Endothelial cell of umbilical vein (primary cell): ENCODE data around the gene HES3. TPM values are rescaled to one million over a fixed set of nuclear protein-coding genes. Genes with fewer than 3 reads are reported as not detected.
"Not testable (repeated sequence)": the region's sequence is repeated elsewhere in the genome, so short reads cannot be mapped to it uniquely, and the experiment has no call there.

ENCODE experiments used
- BruUV-seq: library from RNA; stranded (reverse); fragments of 400-500 nt; replicated peaks from 2 replicates; lab custom pipeline; 2021; lab: Mats Ljungman, UMichigan
- CTCF ChIA-PET: fragments of 300-600, 350-600 bp; sonication (Branson Sonifier 250); formaldehyde crosslinking; loops from one replicate; lab custom pipeline; 2021; ENCODE audit warnings: antibody characterized with exemption, inconsistent platforms; lab: Charles Lee
- POLR2A ChIA-PET: fragments of 300-600, 350-600 bp; sonication (Branson Sonifier 250); formaldehyde crosslinking; loops from one replicate; lab custom pipeline; 2021; ENCODE audit warnings: antibody characterized with exemption, inconsistent platforms; lab: Charles Lee
- DNase-seq: peaks from one replicate; pipeline ENCODE4 v3.0.0-alpha.2; 2011; ENCODE audit warnings: low read depth, low spot score
- FAIRE-seq: peaks from 2 replicates; lab custom pipeline; 2011; peaks lifted over from hg19 to GRCh38; lab: Jason Lieb, UNC
- H2AFZ ChIP-seq: 2 replicates; pipeline ENCODE4 v1.6.0; 2012; ENCODE audit warnings: low read depth, low read length, control low read depth, inconsistent platforms
- H3K27ac ChIP-seq: 2 replicates; pipeline ENCODE4 v1.5.1; 2011; ENCODE audit warnings: low read depth, mild to moderate bottlenecking, control low read depth, low read length, moderate library complexity; ENCODE audit not compliant: insufficient read depth
- H3K27me3 ChIP-seq, 2 experiments: 2 replicates each; pipeline versions ENCODE4 v1.6.0 to v1.6.1; 2011; ENCODE audit warnings: low read length in 2 of 2, mixed read lengths in 1 of 2; ENCODE audit not compliant: control insufficient read depth in 2 of 2, insufficient read depth in 2 of 2
- H3K36me3 ChIP-seq, 2 experiments: 2 replicates in 1 of 2; 3 replicates in 1 of 2; pipeline ENCODE4 v1.5.1; 2011; ENCODE audit warnings: low read length in 2 of 2, mild to moderate bottlenecking in 1 of 2, moderate library complexity in 1 of 2; ENCODE audit not compliant: control insufficient read depth in 2 of 2, insufficient read depth in 2 of 2; ENCODE audit errors: extremely low read depth in 1 of 2
- H3K4me1 ChIP-seq: 3 replicates; pipeline ENCODE4 v1.5.1; 2011; ENCODE audit warnings: mild to moderate bottlenecking, low read length; ENCODE audit not compliant: control insufficient read depth, insufficient read depth; ENCODE audit errors: extremely low read depth
- H3K4me2 ChIP-seq: 2 replicates; pipeline ENCODE4 v1.6.1; 2011; ENCODE audit warnings: low read length, control low read depth, mixed read lengths; ENCODE audit not compliant: insufficient read depth
- H3K4me3 ChIP-seq, 3 experiments: fragments of 200-600 bp in 1 of 3; sonication (generic), shearing (Covaris generic) in 1 of 3; replicated peaks in 1 of 3; 2 replicates each; pipeline ENCODE4 v1.5.1; 2011 to 2016; ENCODE audit warnings: control low read depth in 3 of 3, low read length in 3 of 3, mild to moderate bottlenecking in 2 of 3, inconsistent platforms in 1 of 3, low read depth in 1 of 3, moderate library complexity in 1 of 3; ENCODE audit not compliant: insufficient read depth in 1 of 3
- H3K79me2 ChIP-seq: 2 replicates; pipeline ENCODE4 v1.6.0; 2012; ENCODE audit warnings: low read length, inconsistent platforms; ENCODE audit not compliant: control insufficient read depth, insufficient read depth
- H3K9ac ChIP-seq: replicated peaks from 2 replicates; pipeline ENCODE3; 2011; ENCODE audit warnings: low read length, control low read depth; ENCODE audit not compliant: insufficient read depth; ENCODE audit errors: extremely low read depth
- H3K9me1 ChIP-seq: replicated peaks from 3 replicates; pipeline ENCODE4 v1.6.0; 2011; ENCODE audit warnings: mild to moderate bottlenecking, low read length; ENCODE audit not compliant: control insufficient read depth, insufficient read depth; ENCODE audit errors: extremely low read depth
- H3K9me3 ChIP-seq: replicated peaks from 2 replicates; pipeline ENCODE4 v1.5.1; 2012; ENCODE audit warnings: low read length, inconsistent platforms; ENCODE audit not compliant: control insufficient read depth, insufficient read depth
- H4K20me1 ChIP-seq: replicated peaks from 2 replicates; pipeline ENCODE3; 2011; ENCODE audit warnings: mild to moderate bottlenecking, low read length; ENCODE audit not compliant: control insufficient read depth, insufficient read depth; ENCODE audit errors: extremely low read depth
- CTCF ChIP-seq, 2 donors: IDR thresholded peaks; 1 replicate in 1 of 2; 2 replicates in 1 of 2; pipeline ENCODE4 v1.5.1; 2011; ENCODE audit warnings: low read length in 2 of 2, mild to moderate bottlenecking in 2 of 2, moderate library complexity in 2 of 2, control low read depth in 1 of 2, inconsistent platforms in 1 of 2, low read depth in 1 of 2; ENCODE audit not compliant: insufficient read depth in 1 of 2; ENCODE audit errors: extremely low read depth in 1 of 2
- EZH2 ChIP-seq: IDR thresholded peaks from 2 replicates; pipeline ENCODE4 v1.6.1; 2012; ENCODE audit warnings: borderline replicate concordance, low read depth, mild to moderate bottlenecking, moderate library complexity, low read length, inconsistent platforms; ENCODE audit not compliant: severe bottlenecking
- FOS ChIP-seq: IDR thresholded peaks from 2 replicates; pipeline ENCODE4 v1.6.1; 2011; ENCODE audit warnings: mild to moderate bottlenecking, low read length, moderate library complexity, borderline replicate concordance; ENCODE audit not compliant: insufficient read depth
- GATA2 ChIP-seq: IDR thresholded peaks from 2 replicates; pipeline ENCODE4 v1.7.0; 2011; ENCODE audit warnings: low read depth, mild to moderate bottlenecking, moderate library complexity, mixed read lengths, low read length; ENCODE audit not compliant: insufficient read length, insufficient read depth
- JUN ChIP-seq: IDR thresholded peaks from 2 replicates; pipeline ENCODE4 v1.6.1; 2011; ENCODE audit warnings: borderline replicate concordance, low read depth; ENCODE audit not compliant: insufficient read length, insufficient read depth
- MAX ChIP-seq: IDR thresholded peaks from 2 replicates; pipeline ENCODE4 v1.6.1; 2011; ENCODE audit not compliant: insufficient read depth, insufficient read length
- MYC ChIP-seq: IDR thresholded peaks from one replicate; pipeline ENCODE4 v1.6.1; 2011; ENCODE audit warnings: mild to moderate bottlenecking, low read depth, low read length
- POLR2A ChIP-seq: IDR thresholded peaks from 2 replicates; pipeline ENCODE4 v1.6.1; 2012; ENCODE audit warnings: low read depth, mild to moderate bottlenecking, control low read depth, low read length
- POLR2AphosphoS5 ChIP-seq: IDR thresholded peaks from 2 replicates; pipeline ENCODE4 v1.6.1; 2012; ENCODE audit warnings: low read depth, mild to moderate bottlenecking, control low read depth, low read length, moderate library complexity; ENCODE audit not compliant: insufficient read depth
- dilution Hi-C: fragments of 300-500 bp; cut with MboI; formaldehyde crosslinking; loops from one replicate; pipeline ENCODE4 v1.15.0; 2019; ENCODE audit warnings: low sequenced_read_pairs; ENCODE audit not compliant: extremely low pct_ligation_motif_present
- intact Hi-C: fragments of 100-400 bp; cut with micrococcal nuclease; formaldehyde crosslinking; loops from one replicate; pipeline ENCODE4 v1.10.0; 2022
- polyA plus RNA-seq, 4 experiments: library from polyadenylated mRNA; depleted of rRNA in 3 of 4; stranded (reverse) in 3 of 4; unstranded in 1 of 4; fragments of >200 nt; gene quantifications; 2 replicates each; pipeline versions ENCODE4 v1.2.1 to v1.2.3, GENCODE V29; 2011 to 2012; ENCODE audit warnings: missing spikeins in 1 of 4
- total RNA-seq: library from RNA; stranded (reverse); gene quantifications from 2 replicates; pipeline ENCODE4 v1.2.3, GENCODE V29; 2021

The HES3 gene
- total and polyA plus RNA-seq, 2 donors (not counting 3 experiments of a cell fraction or from before 2014, with no cell fraction given) = not detected

- no peak overlapping the region for H3K27ac ChIP-seq
- no peaks in the 10 kb centered on the region for H3K27me3 ChIP-seq
- FAIRE-seq = no peak
- H3K36me3 ChIP-seq = peaks cover 2% of the 10 kb centered on the region in 2 experiments
- no peak overlapping the region for H3K4me2 ChIP-seq
- no peaks in the 10 kb centered on the region for H3K9me3 ChIP-seq
- ChIA-PET CTCF (interaction anchor here (1.6 to 5.3 kb wide), 2 partner anchors 12 to 14 kb away, joined by 5 to 17 read pairs; partner anchors contain the start of gene RNF207), POLR2A (no interaction called here)
- H3K9ac ChIP-seq = no peak overlapping the region
- H3K9me1 ChIP-seq = no peaks in the 10 kb centered on the region
- no peaks in the 10 kb centered on the region for H3K4me1 ChIP-seq
- intact Hi-C loops (no loop called here), dilution Hi-C loops (no loop called here)
- no TSS peak for BruUV-seq
- TF ChIP-seq CTCF (IDR thresholded peaks at IDR 0.05; ENCODE audit: extremely low read depth in 1 of 2, insufficient read depth in 1 of 2, low read depth in 1 of 2, low read length in 2 of 2) (no peak), POLR2AphosphoS5 (no peak), MYC (no peak), POLR2A (no peak), JUN (no peak), EZH2 (no peak), MAX (no peak), GATA2 (no peak), FOS (no peak)
- H4K20me1 ChIP-seq = no peaks in the 10 kb centered on the region
- DNase-seq = no peak
- H3K4me3 ChIP-seq = no peak overlapping the region
- H2AFZ ChIP-seq = no peak overlapping the region
- no peaks in the 10 kb centered on the region for H3K79me2 ChIP-seq
Observed at GRCh38 chr1:6218375-6219164, 25.4 kb upstream of the HES3 start.

GRCh38 chr1:6219641-6220040 is 24.3 kb upstream of the HES3 start:
- H3K9me1 ChIP-seq, H3K9me3 ChIP-seq, dilution Hi-C loops, DNase-seq, H3K79me2 ChIP-seq, H3K27ac ChIP-seq, H3K4me2 ChIP-seq, H3K36me3 ChIP-seq, intact Hi-C loops, H3K27me3 ChIP-seq, H3K4me1 ChIP-seq, H2AFZ ChIP-seq, H3K4me3 ChIP-seq, FAIRE-seq, H4K20me1 ChIP-seq, BruUV-seq, H3K9ac ChIP-seq, POLR2A ChIA-PET: not testable (repeated sequence)
- CTCF ChIA-PET = interaction anchor here (0.9 to 5.3 kb wide), 3 partner anchors 11 to 15 kb away, joined by 3 to 17 read pairs (median 5); partner anchors contain the start of gene RNF207
